ENCODE results near the gene CACNA1B. TPM values are rescaled to one million over a fixed set of nuclear protein-coding genes. Genes with fewer than 3 reads are reported as not detected.

CACNA1B gene
- total RNA-seq, 1 experiment from 2014 or later = not detected

GRCh38 chr9:137984520-137985257 is 107.1 kb downstream of the CACNA1B start:
- no peak for DNase-seq (ENCODE audit: low spot score)

GRCh38 chr9:137985637-137986071 is 108.1 kb downstream of the CACNA1B start:
- no peak for DNase-seq (ENCODE audit: low spot score)

- no peak for DNase-seq (ENCODE audit: low spot score)
Observed at GRCh38 chr9:137986268-137987099, 108.9 kb downstream of the CACNA1B start.

- peak; percentile 5 for DNase-seq (ENCODE audit: low spot score)
Observed at GRCh38 chr9:137987244-137988030, 109.9 kb downstream of the CACNA1B start.

- no peak for DNase-seq (ENCODE audit: low spot score)
Observed at GRCh38 chr9:137988051-137988450, 110.5 kb downstream of the CACNA1B start.

GRCh38 chr9:137988701-137989100 is 111.1 kb downstream of the CACNA1B start:
- no peak for DNase-seq (ENCODE audit: low spot score)

- no peak for DNase-seq (ENCODE audit: low spot score)
Observed at GRCh38 chr9:137989156-137989555, 111.6 kb downstream of the CACNA1B start.

- peak; percentile 31 for DNase-seq (ENCODE audit: low spot score)
Observed at GRCh38 chr9:137989999-137990715, 112.6 kb downstream of the CACNA1B start.

GRCh38 chr9:138003485-138004190 is 126.1 kb downstream of the CACNA1B start:
- no peak for DNase-seq (ENCODE audit: low spot score)

- DNase-seq (ENCODE audit: low spot score) = no peak
Observed at GRCh38 chr9:138006576-138007233, 129.1 kb downstream of the CACNA1B start.

- no peak for DNase-seq (ENCODE audit: low spot score)
Observed at GRCh38 chr9:138007566-138007917, 130.0 kb downstream of the CACNA1B start.

GRCh38 chr9:138007918-138008841 is 130.6 kb downstream of the CACNA1B start:
- peak; percentile 55 for DNase-seq (ENCODE audit: low spot score)

- no peak for DNase-seq (ENCODE audit: low spot score)
Observed at GRCh38 chr9:138009016-138009802, 131.6 kb downstream of the CACNA1B start.

- no peak for DNase-seq (ENCODE audit: low spot score)
Observed at GRCh38 chr9:138009803-138010690, 132.5 kb downstream of the CACNA1B start.

- no peak for DNase-seq (ENCODE audit: low spot score)
Observed at GRCh38 chr9:138010861-138011260, 133.3 kb downstream of the CACNA1B start.

- DNase-seq (ENCODE audit: low spot score) = no peak
Observed at GRCh38 chr9:138011951-138012500, 134.4 kb downstream of the CACNA1B start.

- no peak for DNase-seq (ENCODE audit: low spot score)
Observed at GRCh38 chr9:138013273-138013672, 135.7 kb downstream of the CACNA1B start.
